ENCODE measurements around the gene CEP295NL.
A peak's percentile ranks its signal among the peaks of the same experiment; 100 is the strongest.
"Not testable (repeated sequence)": the region's sequence is repeated elsewhere in the genome, so short reads cannot be mapped to it uniquely, and the experiment has no call there.

The CEP295NL gene

GRCh38 chr17:78892062-78892456 lies 10.9 kb downstream of the CEP295NL start:
- Mint-ChIP-seq H3K36me3 (no peaks in the 10 kb centered on the region), H3K27ac (no peak overlapping the region), H3K9me3 (no peaks in the 10 kb centered on the region), H3K4me1 (peaks cover 35% of the 10 kb centered on the region), H3K27me3 (peaks cover 51% of the 10 kb centered on the region), H3K4me3 (no peak overlapping the region)
- DNase-seq: no peak
- CTCF ChIA-PET: interaction anchor here (1.9 kb wide), 1 partner anchor 26 kb away, joined by 7 read pairs; no protein-coding TSS in a partner anchor

GRCh38 chr17:78891406-78892061 lies 11.5 kb downstream of the CEP295NL start:
- no peak for DNase-seq
- Mint-ChIP-seq H3K27me3 (peaks cover 56% of the 10 kb centered on the region), H3K4me1 (peaks cover 36% of the 10 kb centered on the region), H3K9me3 (no peaks in the 10 kb centered on the region), H3K27ac (peak overlapping the region; percentile 86), H3K4me3 (no peak overlapping the region), H3K36me3 (no peaks in the 10 kb centered on the region)
- CTCF ChIA-PET: interaction anchor here (0.9 to 1.9 kb wide), 2 partner anchors 14 to 26 kb away, joined by 3 to 7 read pairs; no protein-coding TSS in a partner anchor

GRCh38 chr17:78890498-78890897 lies 12.5 kb downstream of the CEP295NL start:
- Mint-ChIP-seq H3K4me3 (no peak overlapping the region), H3K4me1 (peaks cover 38% of the 10 kb centered on the region), H3K27ac (peak overlapping the region; percentile 86), H3K36me3 (no peaks in the 10 kb centered on the region), H3K27me3 (peaks cover 56% of the 10 kb centered on the region), H3K9me3 (no peaks in the 10 kb centered on the region)
- CTCF ChIA-PET: interaction anchor here (1.9 kb wide), 1 partner anchor 25 kb away, joined by 7 read pairs; no protein-coding TSS in a partner anchor
- DNase-seq: peak; percentile 79

- H3K27me3 Mint-ChIP-seq: peaks cover 59% of the 10 kb centered on the region
- H3K4me3 Mint-ChIP-seq, H3K9me3 Mint-ChIP-seq, DNase-seq, H3K36me3 Mint-ChIP-seq: not testable (repeated sequence)
- peaks cover 38% of the 10 kb centered on the region for H3K4me1 Mint-ChIP-seq
- CTCF ChIA-PET: interaction anchor here (1.9 kb wide), 1 partner anchor 24 kb away, joined by 7 read pairs; no protein-coding TSS in a partner anchor
- H3K27ac Mint-ChIP-seq: peak overlapping the region; percentile 86
Measured at GRCh38 chr17:78890096-78890495, 12.9 kb downstream of the CEP295NL start.

- CTCF ChIA-PET: interaction anchor here (1.0 kb wide), 1 partner anchor 82 kb away, joined by 4 read pairs; no protein-coding TSS in a partner anchor
- DNase-seq: peak; percentile 40
- Mint-ChIP-seq H3K27ac (peak overlapping the region; percentile 86), H3K4me1 (peaks cover 38% of the 10 kb centered on the region), H3K4me3 (no peak overlapping the region), H3K27me3 (peaks cover 64% of the 10 kb centered on the region), H3K36me3 (no peaks in the 10 kb centered on the region), H3K9me3 (no peaks in the 10 kb centered on the region)
Measured at GRCh38 chr17:78889531-78889930, 13.5 kb downstream of the CEP295NL start.

GRCh38 chr17:78888941-78889518 lies 14.0 kb downstream of the CEP295NL start:
- Mint-ChIP-seq H3K4me3 (no peak overlapping the region), H3K4me1 (peaks cover 38% of the 10 kb centered on the region), H3K27ac (no peak overlapping the region), H3K9me3 (no peaks in the 10 kb centered on the region), H3K27me3 (peaks cover 69% of the 10 kb centered on the region), H3K36me3 (no peaks in the 10 kb centered on the region)
- CTCF ChIA-PET: interaction anchor here (1.0 kb wide), 1 partner anchor 82 kb away, joined by 4 read pairs; no protein-coding TSS in a partner anchor
- DNase-seq: no peak

GRCh38 chr17:78886954-78887353 lies 16.0 kb downstream of the CEP295NL start:
- Mint-ChIP-seq H3K9me3 (no peaks in the 10 kb centered on the region), H3K27ac (no peak overlapping the region), H3K27me3 (peaks cover 75% of the 10 kb centered on the region), H3K4me1 (peaks cover 47% of the 10 kb centered on the region), H3K4me3 (no peak overlapping the region), H3K36me3 (no peaks in the 10 kb centered on the region)
- CTCF ChIA-PET: interaction anchor here (0.6 to 1.2 kb wide), 2 partner anchors 84 to 341 kb away, joined by 3 read pairs; no protein-coding TSS in a partner anchor
- DNase-seq: no peak

GRCh38 chr17:78885956-78886355 lies 17.0 kb downstream of the CEP295NL start:
- H3K27me3 Mint-ChIP-seq: peaks cover 71% of the 10 kb centered on the region
- H3K4me1 Mint-ChIP-seq: peaks cover 37% of the 10 kb centered on the region
- DNase-seq: no peak
- CTCF ChIA-PET: interaction anchor here (0.7 kb wide), 1 partner anchor 12 kb away, joined by 3 read pairs; no protein-coding TSS in a partner anchor
- no peaks in the 10 kb centered on the region for H3K9me3 Mint-ChIP-seq
- no peaks in the 10 kb centered on the region for H3K36me3 Mint-ChIP-seq
- H3K4me3 Mint-ChIP-seq: no peak overlapping the region
- H3K27ac Mint-ChIP-seq: no peak overlapping the region

GRCh38 chr17:78884876-78885667 lies 17.9 kb downstream of the CEP295NL start:
- DNase-seq: no peak
- H3K4me1 Mint-ChIP-seq: peaks cover 31% of the 10 kb centered on the region
- H3K36me3 Mint-ChIP-seq: no peaks in the 10 kb centered on the region
- H3K4me3 Mint-ChIP-seq: no peak overlapping the region
- CTCF ChIA-PET: interaction anchor here (0.7 kb wide), 1 partner anchor 13 kb away, joined by 3 read pairs; no protein-coding TSS in a partner anchor
- H3K9me3 Mint-ChIP-seq: no peaks in the 10 kb centered on the region
- peaks cover 72% of the 10 kb centered on the region for H3K27me3 Mint-ChIP-seq
- no peak overlapping the region for H3K27ac Mint-ChIP-seq

- CTCF ChIA-PET: interaction anchor here (0.8 kb wide), 1 partner anchor 88 kb away, joined by 4 read pairs; no protein-coding TSS in a partner anchor
- Mint-ChIP-seq H3K27ac (no peak overlapping the region), H3K36me3 (no peaks in the 10 kb centered on the region), H3K4me3 (no peak overlapping the region), H3K4me1 (peaks cover 30% of the 10 kb centered on the region), H3K9me3 (no peaks in the 10 kb centered on the region), H3K27me3 (peaks cover 80% of the 10 kb centered on the region)
- DNase-seq: no peak
Measured at GRCh38 chr17:78884148-78884825, 18.7 kb downstream of the CEP295NL start.

- Mint-ChIP-seq H3K27ac (no peak overlapping the region), H3K9me3 (no peaks in the 10 kb centered on the region), H3K4me3 (no peak overlapping the region), H3K36me3 (no peaks in the 10 kb centered on the region), H3K4me1 (peaks cover 30% of the 10 kb centered on the region), H3K27me3 (peaks cover 81% of the 10 kb centered on the region)
- CTCF ChIA-PET: interaction anchor here (0.8 kb wide), 1 partner anchor 88 kb away, joined by 4 read pairs; no protein-coding TSS in a partner anchor
- DNase-seq: no peak
Measured at GRCh38 chr17:78883533-78884131, 19.4 kb downstream of the CEP295NL start.

- DNase-seq: no peak
- Mint-ChIP-seq H3K27ac (no peak overlapping the region), H3K4me3 (no peak overlapping the region), H3K27me3 (peaks cover 83% of the 10 kb centered on the region), H3K9me3 (no peaks in the 10 kb centered on the region), H3K36me3 (no peaks in the 10 kb centered on the region), H3K4me1 (peaks cover 33% of the 10 kb centered on the region)
- CTCF ChIA-PET: interaction anchor here (0.8 kb wide), 1 partner anchor 89 kb away, joined by 4 read pairs; no protein-coding TSS in a partner anchor
Measured at GRCh38 chr17:78883089-78883532, 19.9 kb downstream of the CEP295NL start.

- CTCF ChIA-PET: no interaction called here
Measured at GRCh38 chr17:78882540-78883088, 20.4 kb downstream of the CEP295NL start.

More at GRCh38 chr17:78882540-78883088, 20.4 kb downstream of the CEP295NL start:
- DNase-seq: no peak
- H3K27ac Mint-ChIP-seq: no peak overlapping the region
- peaks cover 81% of the 10 kb centered on the region for H3K27me3 Mint-ChIP-seq
- H3K4me1 Mint-ChIP-seq: peaks cover 34% of the 10 kb centered on the region
- H3K36me3 Mint-ChIP-seq: no peaks in the 10 kb centered on the region
- no peaks in the 10 kb centered on the region for H3K9me3 Mint-ChIP-seq
- H3K4me3 Mint-ChIP-seq: no peak overlapping the region
